Measurements from ENCODE around the gene OR2T34.
"Not testable (repeated sequence)": the region's sequence is repeated elsewhere in the genome, so short reads cannot be mapped to it uniquely, and the experiment has no call there.

DNA sequence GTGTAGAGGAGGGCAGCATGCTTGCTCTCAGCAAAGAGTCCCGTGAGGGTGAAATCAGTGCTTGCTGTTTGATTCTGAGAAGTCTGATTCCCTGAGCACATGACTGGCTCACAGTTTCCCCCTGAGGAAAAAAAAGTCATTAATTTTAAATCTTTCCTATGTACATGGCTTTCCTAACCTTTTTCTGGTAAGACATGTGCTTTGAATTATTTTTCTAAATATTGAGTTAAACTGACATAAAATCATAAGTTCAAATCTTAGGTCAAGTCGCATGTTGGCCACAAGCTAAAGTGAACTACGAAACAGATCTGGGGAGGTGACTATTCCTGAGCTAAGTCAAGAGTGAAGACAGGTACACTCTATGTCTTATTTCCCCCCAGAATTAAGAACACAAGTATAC is at the start of gene OR2T34:
- TF ChIP-seq POLR2A (IDR thresholded peaks at IDR 0.05) = not testable (repeated sequence)
- TF ChIP-seq, protein P1, sequence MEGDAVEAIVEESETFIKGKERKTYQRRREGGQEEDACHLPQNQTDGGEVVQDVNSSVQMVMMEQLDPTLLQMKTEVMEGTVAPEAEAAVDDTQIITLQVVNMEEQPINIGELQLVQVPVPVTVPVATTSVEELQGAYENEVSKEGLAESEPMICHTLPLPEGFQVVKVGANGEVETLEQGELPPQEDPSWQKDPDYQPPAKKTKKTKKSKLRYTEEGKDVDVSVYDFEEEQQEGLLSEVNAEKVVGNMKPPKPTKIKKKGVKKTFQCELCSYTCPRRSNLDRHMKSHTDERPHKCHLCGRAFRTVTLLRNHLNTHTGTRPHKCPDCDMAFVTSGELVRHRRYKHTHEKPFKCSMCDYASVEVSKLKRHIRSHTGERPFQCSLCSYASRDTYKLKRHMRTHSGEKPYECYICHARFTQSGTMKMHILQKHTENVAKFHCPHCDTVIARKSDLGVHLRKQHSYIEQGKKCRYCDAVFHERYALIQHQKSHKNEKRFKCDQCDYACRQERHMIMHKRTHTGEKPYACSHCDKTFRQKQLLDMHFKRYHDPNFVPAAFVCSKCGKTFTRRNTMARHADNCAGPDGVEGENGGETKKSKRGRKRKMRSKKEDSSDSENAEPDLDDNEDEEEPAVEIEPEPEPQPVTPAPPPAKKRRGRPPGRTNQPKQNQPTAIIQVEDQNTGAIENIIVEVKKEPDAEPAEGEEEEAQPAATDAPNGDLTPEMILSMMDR (IDR thresholded peaks at IDR 0.05 in 4 of 5, conservative IDR thresholded peaks at IDR 0.05 in 1 of 5) = not testable (repeated sequence)
